GM12801 (cell line): ENCODE measurements around the gene TSSC4.

Source experiments
- TF ChIP-seq, protein P1 (sequence below): IDR thresholded peaks from one replicate; pipeline ENCODE4 v1.5.1; 2011; ENCODE audit warnings: control low read depth; ENCODE audit not compliant: insufficient read length; ENCODE audit errors: extremely low read depth

The TSSC4 gene

DNA sequence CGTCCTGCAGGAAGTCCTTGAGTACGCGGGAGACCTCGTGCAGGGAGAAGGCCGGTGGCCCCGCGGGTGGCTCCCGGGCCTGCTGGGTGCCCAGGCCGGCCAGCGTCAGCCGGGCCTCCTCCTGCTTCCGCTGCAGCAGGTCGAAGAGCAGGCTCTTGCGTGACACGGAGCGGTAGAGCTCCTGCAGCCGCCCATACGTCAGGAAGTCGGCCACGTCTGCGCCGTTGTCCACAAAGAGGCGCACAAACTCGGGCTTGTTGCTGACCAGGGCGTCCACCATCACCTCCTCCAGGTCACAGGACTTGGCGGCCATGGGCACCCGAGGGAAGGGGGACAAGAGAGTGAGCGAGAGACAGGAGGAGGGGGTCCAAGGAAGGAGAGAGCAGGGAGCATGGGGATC lies 14.6 kb downstream of the TSSC4 start:
- TF ChIP-seq, protein P1, sequence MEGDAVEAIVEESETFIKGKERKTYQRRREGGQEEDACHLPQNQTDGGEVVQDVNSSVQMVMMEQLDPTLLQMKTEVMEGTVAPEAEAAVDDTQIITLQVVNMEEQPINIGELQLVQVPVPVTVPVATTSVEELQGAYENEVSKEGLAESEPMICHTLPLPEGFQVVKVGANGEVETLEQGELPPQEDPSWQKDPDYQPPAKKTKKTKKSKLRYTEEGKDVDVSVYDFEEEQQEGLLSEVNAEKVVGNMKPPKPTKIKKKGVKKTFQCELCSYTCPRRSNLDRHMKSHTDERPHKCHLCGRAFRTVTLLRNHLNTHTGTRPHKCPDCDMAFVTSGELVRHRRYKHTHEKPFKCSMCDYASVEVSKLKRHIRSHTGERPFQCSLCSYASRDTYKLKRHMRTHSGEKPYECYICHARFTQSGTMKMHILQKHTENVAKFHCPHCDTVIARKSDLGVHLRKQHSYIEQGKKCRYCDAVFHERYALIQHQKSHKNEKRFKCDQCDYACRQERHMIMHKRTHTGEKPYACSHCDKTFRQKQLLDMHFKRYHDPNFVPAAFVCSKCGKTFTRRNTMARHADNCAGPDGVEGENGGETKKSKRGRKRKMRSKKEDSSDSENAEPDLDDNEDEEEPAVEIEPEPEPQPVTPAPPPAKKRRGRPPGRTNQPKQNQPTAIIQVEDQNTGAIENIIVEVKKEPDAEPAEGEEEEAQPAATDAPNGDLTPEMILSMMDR, result no peak

DNA sequence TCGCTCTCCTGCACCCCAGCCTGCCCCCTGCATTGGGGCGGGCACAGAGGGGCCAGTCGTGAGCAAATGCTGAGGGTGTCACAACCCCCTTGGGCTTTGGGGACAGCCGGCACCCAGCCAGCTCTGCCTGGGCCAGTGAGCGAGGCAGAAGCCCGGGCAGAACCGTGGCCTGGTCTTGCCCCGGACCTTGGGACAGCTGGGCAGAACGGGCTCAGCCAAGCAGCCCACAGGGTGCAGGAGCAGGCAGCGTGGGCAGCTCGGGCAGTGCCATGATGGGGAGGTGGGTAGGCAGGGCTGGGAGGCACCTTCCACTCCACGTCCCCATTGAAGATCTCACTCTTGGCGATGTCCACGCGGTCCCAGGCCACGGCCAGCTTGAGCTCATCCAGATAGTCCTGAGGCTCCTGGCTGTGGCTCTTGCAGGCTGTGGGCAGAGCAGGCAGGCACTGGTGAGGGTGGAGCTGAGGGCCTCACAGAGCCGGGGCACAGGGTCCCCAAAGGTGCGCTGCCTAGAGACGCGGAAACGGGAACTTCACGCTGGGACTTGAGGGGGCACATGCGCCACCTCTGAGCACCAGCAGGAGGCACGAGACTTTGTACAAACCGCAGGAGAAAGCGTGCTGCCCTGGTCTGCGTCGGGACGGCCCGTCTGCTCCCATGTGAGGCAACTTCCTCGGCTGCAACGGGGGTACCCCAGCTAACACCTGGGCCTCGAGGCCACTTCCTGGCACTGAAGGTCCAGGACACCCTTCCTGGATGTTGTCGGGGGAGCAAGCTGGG lies 15.2 kb downstream of the TSSC4 start:
- TF ChIP-seq, protein P1, result no peak

DNA sequence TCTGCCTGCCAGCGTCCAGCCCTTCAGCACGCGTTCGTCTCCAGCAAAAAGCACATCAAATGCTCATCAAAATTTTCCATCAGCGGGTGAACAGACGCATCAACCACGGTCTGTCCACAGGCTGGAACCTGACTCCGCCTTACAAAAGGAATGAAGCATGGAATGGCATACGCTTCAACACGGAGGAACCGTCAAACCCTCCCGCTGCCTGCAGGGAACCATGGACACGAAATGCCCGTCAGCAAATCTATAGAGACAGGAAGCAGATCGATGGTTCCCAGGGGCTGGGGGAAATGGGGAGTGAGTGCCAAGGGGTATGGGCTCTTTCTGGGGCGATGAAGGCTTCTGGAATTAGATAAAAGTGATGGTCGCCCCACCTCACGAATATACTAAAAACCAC lies 16.2 kb downstream of the TSSC4 start:
- TF ChIP-seq, protein P1, result no peak

DNA sequence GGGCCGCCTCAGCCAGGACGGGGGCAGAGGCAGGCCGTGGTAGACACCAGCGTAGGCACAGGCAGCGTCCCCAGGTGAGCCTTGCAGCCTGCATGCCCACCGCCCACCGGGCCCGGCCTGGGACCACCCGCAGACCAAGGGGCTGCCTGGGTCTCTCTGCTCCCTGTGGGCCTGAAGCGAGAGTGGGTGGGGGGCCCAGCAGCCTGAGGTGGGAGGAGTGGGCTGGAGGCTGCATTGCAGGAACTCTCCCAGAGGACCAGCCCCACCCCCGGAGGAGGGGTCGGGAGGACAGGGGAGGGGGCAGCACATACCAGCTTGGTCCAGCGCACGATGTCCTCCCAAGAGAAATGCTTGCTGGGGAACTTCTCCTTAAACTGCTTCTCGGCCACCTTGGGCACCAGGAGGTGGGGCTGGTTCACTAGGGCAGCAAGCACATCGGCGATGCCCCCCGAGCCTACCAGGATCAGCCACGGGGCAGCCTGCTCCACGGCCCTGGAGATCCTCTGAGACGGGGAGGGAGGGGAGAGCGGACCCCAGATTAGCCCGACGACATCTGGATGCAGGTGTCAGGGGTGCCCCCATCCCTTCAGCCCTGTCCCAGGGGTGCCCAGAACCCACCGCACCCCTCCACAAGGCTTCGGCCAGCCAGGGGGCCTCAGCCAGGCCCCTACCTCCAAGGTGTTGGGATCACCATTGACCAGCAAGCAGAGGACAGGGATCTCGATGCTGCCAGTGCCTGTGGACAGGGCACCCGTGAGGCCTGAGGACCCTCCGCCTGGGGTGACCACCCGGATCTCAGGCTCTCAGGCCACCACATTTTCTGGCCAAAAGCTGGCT lies 17.5 kb downstream of the TSSC4 start:
- TF ChIP-seq, protein P1, result no peak

DNA sequence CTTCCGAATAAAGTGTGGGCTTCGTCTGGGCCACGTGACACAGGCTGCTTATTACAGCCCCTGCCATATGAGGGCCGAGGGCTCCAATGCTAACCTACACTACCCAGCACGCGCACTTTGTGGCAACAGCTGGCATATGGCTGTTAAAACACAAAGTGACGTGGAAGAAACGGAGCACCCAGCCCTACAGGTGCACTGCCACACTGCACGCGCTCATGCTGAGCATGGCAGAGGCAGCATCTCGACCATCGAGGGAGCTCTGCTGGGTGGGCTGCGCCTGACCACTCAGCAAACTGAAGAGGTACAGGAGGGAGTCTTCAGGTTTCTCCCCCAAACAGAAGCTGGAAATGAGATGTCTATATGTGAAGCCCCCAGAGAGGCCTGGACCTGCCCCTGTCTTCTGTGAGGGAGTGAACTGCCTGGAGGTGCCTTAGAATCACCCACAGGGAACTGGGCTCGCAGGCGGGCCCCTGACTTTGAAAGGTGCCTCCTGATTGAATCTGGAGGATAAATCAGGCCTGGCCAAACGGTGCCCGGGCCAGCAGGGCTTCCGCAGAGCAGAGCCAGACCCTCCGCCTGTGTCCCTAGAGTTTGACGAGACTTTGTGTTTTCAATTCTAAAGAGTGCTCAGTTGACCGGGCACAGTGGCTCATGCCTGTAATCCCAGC lies 18.3 kb downstream of the TSSC4 start:
- TF ChIP-seq, protein P1, result no peak

DNA sequence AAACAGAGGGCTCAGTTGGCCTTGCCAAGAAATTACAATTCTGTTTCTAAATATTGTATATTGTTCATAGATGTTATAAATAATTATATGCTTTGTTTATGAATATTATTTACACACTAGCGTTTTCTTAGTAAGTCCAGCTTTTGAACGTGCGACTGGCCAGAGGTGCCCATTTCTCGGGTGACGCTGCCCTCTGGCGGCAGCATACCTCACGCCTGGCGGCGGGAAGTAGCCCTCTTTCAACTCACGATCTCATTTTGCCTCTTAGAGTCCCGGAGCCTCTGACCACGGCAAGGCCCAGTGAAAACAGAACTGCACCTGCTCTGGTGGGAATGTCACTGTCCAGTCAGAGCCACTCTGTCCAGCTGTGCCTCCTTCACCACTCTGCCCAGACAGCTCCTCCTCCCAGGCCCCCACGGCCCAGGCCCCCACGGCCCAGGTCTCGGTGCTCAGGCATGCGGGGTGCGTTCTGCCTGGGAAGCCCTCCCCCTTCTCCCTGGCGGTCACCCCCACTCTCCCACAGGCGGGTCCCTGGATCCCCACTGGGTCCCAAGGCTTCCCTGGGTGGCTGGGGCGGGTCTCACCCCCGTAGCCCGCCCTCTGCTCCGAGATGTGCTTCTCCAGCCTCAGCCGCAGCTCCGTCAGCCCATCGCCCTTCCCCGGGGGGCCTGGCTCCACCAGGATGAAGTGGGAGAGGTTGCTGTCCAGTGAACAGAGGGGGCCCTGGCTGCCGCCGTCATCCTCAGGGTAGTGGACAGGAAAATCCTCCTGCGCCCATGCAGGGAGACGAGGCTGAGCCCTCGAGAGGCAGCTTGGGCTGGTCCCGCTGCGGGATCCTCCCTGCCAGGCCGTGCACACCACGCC lies 19.3 kb downstream of the TSSC4 start:
- TF ChIP-seq, protein P1, result no peak
